Right renal cortex interstitium (tissue), 3 donors: ENCODE results near the gene HNRNPA0. TPM values are rescaled to one million over a fixed set of nuclear protein-coding genes. Genes with fewer than 3 reads are reported as not detected.

Experiments used
- polyA plus RNA-seq, 3 donors: library from polyadenylated mRNA; unstranded; fragments of 120-200 nt; gene quantifications; one replicate each; pipeline ENCODE4 v1.2.1, GENCODE V29; 2013; ENCODE audit not compliant: insufficient read length in 3 of 3

Gene HNRNPA0
- polyA plus RNA-seq, 3 donors, result 65.1 to 66.2 (median 66.1) TPM

Other genes with a start within 250 kb of the HNRNPA0 start
- gene KLHL3, start 18.3 kb downstream of the HNRNPA0 start, polyA plus RNA-seq, result 10 to 100 TPM; 16.2 to 17.9 (median 16.9) TPM
- gene MYOT, start 113.5 kb upstream of the HNRNPA0 start, polyA plus RNA-seq, result 1 to 10 TPM in 2 of 3 donors, under 1 TPM in 1; 0.94 to 1.5 (median 1.4) TPM
- gene PKD2L2, start 135.1 kb upstream of the HNRNPA0 start, polyA plus RNA-seq, result under 1 TPM in 2 of 3 donors, not detected in 1; 0.26 to 0.44 TPM